BLaER1 treated with 17β-estradiol and CSF1 and Interleukin-3, amounts not matched to agents 10 nM and 100 nM (cell line): Measurements from ENCODE around the gene SLC6A9.

Experiments used
- H3K27ac ChIP-seq, 11 experiments: shearing (Covaris generic); formaldehyde crosslinking; 2 replicates each; pipeline ENCODE4 v1.8.1; 2022
- H3K27me3 ChIP-seq, 11 experiments: shearing (Covaris generic); formaldehyde crosslinking; 2 replicates each; pipeline ENCODE4 v1.8.1; 2022
- H3K36me3 ChIP-seq, 11 experiments: shearing (Covaris generic); formaldehyde crosslinking; 2 replicates each; pipeline ENCODE4 v1.8.1; 2022
- H3K4me1 ChIP-seq, 10 experiments: shearing (Covaris generic); formaldehyde crosslinking; 2 replicates each; pipeline ENCODE4 v1.8.1; 2022
- H3K4me2 ChIP-seq, 11 experiments: shearing (Covaris generic); formaldehyde crosslinking; 2 replicates each; pipeline ENCODE4 v1.8.1; 2022
- H3K4me3 ChIP-seq, 10 experiments: shearing (Covaris generic); formaldehyde crosslinking; 2 replicates each; pipeline ENCODE4 v1.8.1; 2022
- H3K9ac ChIP-seq, 11 experiments: shearing (Covaris generic); formaldehyde crosslinking; 2 replicates each; pipeline ENCODE4 v1.8.1; 2022
- H3K9me3 ChIP-seq, 11 experiments: shearing (Covaris generic); formaldehyde crosslinking; replicated peaks in 1 of 11; 2 replicates each; pipeline ENCODE4 v1.8.1; 2022
- H4K20me1 ChIP-seq, 11 experiments: shearing (Covaris generic); formaldehyde crosslinking; 2 replicates each; pipeline ENCODE4 v1.8.1; 2022
- Cebpa-rat ChIP-seq, 11 experiments: shearing (Covaris generic); IDR thresholded peaks; 2 replicates each; pipeline ENCODE4 v1.8.1; 2022

Gene SLC6A9

GRCh38 chr1:43976045-43976444 lies 55.2 kb downstream of the SLC6A9 start:
- Histone ChIP-seq H4K20me1 (peaks cover 34 to 66% (median 37%) of the 10 kb centered on the region in 11 experiments), H3K27me3 (no peaks in the 10 kb centered on the region), H3K4me3 (peak overlapping the region; percentile 91 to 100 (median 96)), H3K36me3 (peaks cover 36 to 55% (median 48%) of the 10 kb centered on the region in 11 experiments), H3K4me2 (peak overlapping the region; percentile 89 to 100 (median 98)), H3K9ac (peak overlapping the region; percentile 94 to 100 (median 99)), H3K9me3 (no peaks in the 10 kb centered on the region), H3K4me1 (peaks cover 55 to 65% (median 61%) of the 10 kb centered on the region in 10 experiments), H3K27ac (peak overlapping the region in 10 of 11 experiments; percentile 90 to 100 (median 98); a peak in 17 of 22 replicates)
- TF ChIP-seq Cebpa-rat (IDR thresholded peaks at IDR 0.05) = no peak

GRCh38 chr1:43975249-43975961 lies 55.9 kb downstream of the SLC6A9 start:
- Histone ChIP-seq H3K27ac (peak overlapping the region; percentile 90 to 100 (median 99)), H3K36me3 (peaks cover 36 to 59% (median 50%) of the 10 kb centered on the region in 11 experiments), H3K4me1 (peaks cover 55 to 65% (median 61%) of the 10 kb centered on the region in 10 experiments), H4K20me1 (peaks cover 34 to 66% (median 37%) of the 10 kb centered on the region in 11 experiments), H3K9me3 (no peaks in the 10 kb centered on the region), H3K4me2 (peak overlapping the region; percentile 89 to 100 (median 98)), H3K4me3 (peak overlapping the region; percentile 91 to 100 (median 96)), H3K27me3 (no peaks in the 10 kb centered on the region), H3K9ac (peak overlapping the region; percentile 94 to 100 (median 99))
- TF ChIP-seq Cebpa-rat (IDR thresholded peaks at IDR 0.05) = no peak

GRCh38 chr1:43974443-43975248 lies 56.6 kb downstream of the SLC6A9 start, which contains the start of gene ATP6V0B:
Gene ATP6V0B (plus strand): TSS chr1:43974960. CDS start chr1:43975041, 81 bp downstream.
- Histone ChIP-seq H3K36me3 (peaks cover 36 to 59% (median 50%) of the 10 kb centered on the region in 11 experiments), H3K4me3 (peak within 1 kb of the TSS; percentile 91 to 100 (median 96)), H3K4me2 (peak within 1 kb of the TSS; percentile 89 to 100 (median 98)), H3K4me1 (peaks cover 50 to 60% (median 56%) of the 10 kb centered on the region in 10 experiments), H4K20me1 (peaks cover 34 to 64% (median 37%) of the 10 kb centered on the region in 11 experiments), H3K9ac (peak within 1 kb of the TSS; percentile 94 to 100 (median 99)), H3K27me3 (no peaks in the 10 kb centered on the region), H3K27ac (peak within 1 kb of the TSS; percentile 90 to 100 (median 99)), H3K9me3 (no peaks in the 10 kb centered on the region)
- TF ChIP-seq Cebpa-rat (IDR thresholded peaks at IDR 0.05) = no peak

GRCh38 chr1:43973981-43974442 lies 57.2 kb downstream of the SLC6A9 start:
- H3K4me2 ChIP-seq = peak overlapping the region; percentile 89 to 99 (median 98)
- H3K27me3 ChIP-seq = no peaks in the 10 kb centered on the region
- peak overlapping the region; percentile 91 to 100 (median 96) for H3K4me3 ChIP-seq
- peak overlapping the region; percentile 94 to 100 (median 99) for H3K9ac ChIP-seq
- H3K36me3 ChIP-seq = peaks cover 36 to 59% (median 50%) of the 10 kb centered on the region in 11 experiments
- peak overlapping the region in 10 of 11 experiments; percentile 90 to 100 (median 98); a peak in 14 of 22 replicates for H3K27ac ChIP-seq
- no peaks in the 10 kb centered on the region for H3K9me3 ChIP-seq
- H3K4me1 ChIP-seq = peaks cover 50 to 60% (median 56%) of the 10 kb centered on the region in 10 experiments
- H4K20me1 ChIP-seq = peaks cover 34 to 64% (median 37%) of the 10 kb centered on the region in 11 experiments
- no peak for TF ChIP-seq Cebpa-rat (IDR thresholded peaks at IDR 0.05)

GRCh38 chr1:43971336-43971980 lies 59.8 kb downstream of the SLC6A9 start:
- Histone ChIP-seq H3K27me3 (no peaks in the 10 kb centered on the region), H3K4me2 (peak overlapping the region; percentile 86 to 100 (median 96)), H3K27ac (no peak overlapping the region), H3K4me1 (peaks cover 26 to 36% (median 32%) of the 10 kb centered on the region in 10 experiments), H3K9ac (peak overlapping the region in 2 of 11 experiments; percentile 84 to 91; a peak in 3 of 22 replicates), H3K4me3 (peak overlapping the region in 6 of 10 experiments; percentile 84 to 94 (median 90); a peak in 13 of 20 replicates), H3K36me3 (peaks cover 27 to 53% (median 45%) of the 10 kb centered on the region in 11 experiments), H3K9me3 (no peaks in the 10 kb centered on the region), H4K20me1 (peaks cover 11 to 45% (median 23%) of the 10 kb centered on the region in 11 experiments)
- TF ChIP-seq Cebpa-rat (IDR thresholded peaks at IDR 0.05) = no peak

- peak overlapping the region in 2 of 11 experiments; percentile 66 to 80; a peak in 2 of 22 replicates for H3K27ac ChIP-seq
- no peaks in the 10 kb centered on the region for H3K27me3 ChIP-seq
- H4K20me1 ChIP-seq = peaks cover 6 to 43% (median 17%) of the 10 kb centered on the region in 11 experiments
- peak overlapping the region in 10 of 11 experiments; percentile 76 to 91 (median 84); a peak in 19 of 22 replicates for H3K9ac ChIP-seq
- H3K36me3 ChIP-seq = peaks cover 23 to 53% (median 45%) of the 10 kb centered on the region in 11 experiments
- no peak for TF ChIP-seq Cebpa-rat (IDR thresholded peaks at IDR 0.05)
- H3K4me2 ChIP-seq = peak overlapping the region; percentile 86 to 100 (median 96)
- peaks cover 21 to 31% (median 26%) of the 10 kb centered on the region in 10 experiments for H3K4me1 ChIP-seq
- H3K9me3 ChIP-seq = no peaks in the 10 kb centered on the region
- peak overlapping the region; percentile 76 to 94 (median 88) for H3K4me3 ChIP-seq
Observed at GRCh38 chr1:43970911-43971310, 60.4 kb downstream of the SLC6A9 start.

GRCh38 chr1:43970502-43970901 lies 60.8 kb downstream of the SLC6A9 start:
- TF ChIP-seq Cebpa-rat (IDR thresholded peaks at IDR 0.05) = no peak
- H3K4me2 ChIP-seq = peak overlapping the region; percentile 86 to 100 (median 96)
- peaks cover 20 to 27% (median 24%) of the 10 kb centered on the region in 10 experiments for H3K4me1 ChIP-seq
- H3K27ac ChIP-seq = peak overlapping the region in 10 of 11 experiments; percentile 47 to 87 (median 74); a peak in 19 of 22 replicates
- H3K9ac ChIP-seq = peak overlapping the region; percentile 76 to 91 (median 84)
- no peaks in the 10 kb centered on the region for H3K9me3 ChIP-seq
- peaks cover 2 to 43% (median 13%) of the 10 kb centered on the region in 11 experiments; a peak in 20 of 22 replicates for H4K20me1 ChIP-seq
- peak overlapping the region; percentile 76 to 94 (median 88) for H3K4me3 ChIP-seq
- H3K27me3 ChIP-seq = no peaks in the 10 kb centered on the region
- H3K36me3 ChIP-seq = peaks cover 23 to 56% (median 46%) of the 10 kb centered on the region in 11 experiments
